ENCODE data around the gene COL6A1.

The COL6A1 gene

DNA sequence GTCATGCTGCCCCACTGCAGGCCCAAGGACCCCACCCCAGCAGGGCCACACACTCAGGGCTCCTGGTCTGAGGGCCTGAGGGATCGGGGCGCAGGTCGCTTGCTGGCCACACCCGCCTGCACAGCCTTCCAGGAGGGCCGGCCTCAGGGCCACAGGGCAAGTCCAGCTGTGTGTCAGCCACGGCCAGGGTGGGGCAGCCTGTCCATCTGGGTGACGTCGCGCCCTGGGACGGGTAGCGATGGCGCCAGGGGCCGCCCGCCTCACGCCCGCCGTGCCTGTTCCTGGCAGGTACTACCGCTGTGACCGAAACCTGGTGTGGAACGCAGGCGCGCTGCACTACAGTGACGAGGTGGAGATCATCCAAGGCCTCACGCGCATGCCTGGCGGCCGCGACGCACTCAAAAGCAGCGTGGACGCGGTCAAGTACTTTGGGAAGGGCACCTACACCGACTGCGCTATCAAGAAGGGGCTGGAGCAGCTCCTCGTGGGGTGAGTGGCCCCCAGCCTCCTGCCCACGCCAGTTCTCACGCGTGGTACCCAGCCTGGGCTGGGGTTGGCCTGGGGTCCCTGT, 2.5 kb downstream of the COL6A1 start:
- no peak for DNase-seq

- no peak for DNase-seq
These were observed 3.1 kb downstream of the COL6A1 start for GRCh38 chr21:45984584-45985095.

DNA sequence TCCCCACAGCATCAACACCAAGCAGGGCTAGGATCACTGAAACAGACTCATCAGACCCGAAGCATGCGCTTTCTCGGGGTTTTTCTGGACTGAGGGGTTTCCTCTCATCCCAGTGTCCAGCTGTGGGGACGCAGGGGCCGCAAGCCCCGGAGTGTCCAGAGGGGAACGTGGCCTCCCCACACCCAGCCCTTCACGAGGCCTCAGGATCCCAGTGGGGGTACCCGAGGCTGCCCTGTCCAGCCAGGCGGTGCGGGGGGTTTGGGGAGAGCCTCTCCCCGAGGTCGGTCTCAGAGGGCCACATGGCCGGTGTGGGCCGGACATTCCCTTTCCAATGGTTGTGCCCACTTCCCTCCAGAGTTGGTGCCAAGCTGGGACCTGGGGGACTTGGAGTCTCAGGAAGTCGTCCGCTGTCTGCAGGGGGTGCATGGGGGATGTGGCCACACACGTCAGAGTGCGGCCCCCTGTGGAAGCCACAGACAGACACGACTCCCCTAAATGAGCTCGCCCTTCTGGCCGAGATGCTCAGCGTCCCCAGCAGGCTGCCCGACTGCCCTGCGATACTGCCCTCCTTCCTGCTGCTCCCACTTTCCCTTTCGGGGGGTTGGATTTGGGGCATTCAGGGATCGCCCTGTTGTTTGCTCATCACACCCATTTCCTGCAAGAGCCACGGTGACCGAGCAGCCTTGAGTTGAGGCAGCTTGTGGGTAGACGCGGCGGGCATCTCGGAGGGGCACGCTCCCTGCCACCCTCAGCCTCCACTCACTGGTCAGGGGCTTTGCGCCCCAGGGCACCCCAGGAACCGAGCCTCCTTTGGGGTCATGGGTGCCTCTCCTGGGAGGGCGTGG, 4.1 kb downstream of the COL6A1 start:
- DNase-seq: no peak

- no peak for DNase-seq
These were observed 4.9 kb downstream of the COL6A1 start for GRCh38 chr21:45986316-45987051.

DNA sequence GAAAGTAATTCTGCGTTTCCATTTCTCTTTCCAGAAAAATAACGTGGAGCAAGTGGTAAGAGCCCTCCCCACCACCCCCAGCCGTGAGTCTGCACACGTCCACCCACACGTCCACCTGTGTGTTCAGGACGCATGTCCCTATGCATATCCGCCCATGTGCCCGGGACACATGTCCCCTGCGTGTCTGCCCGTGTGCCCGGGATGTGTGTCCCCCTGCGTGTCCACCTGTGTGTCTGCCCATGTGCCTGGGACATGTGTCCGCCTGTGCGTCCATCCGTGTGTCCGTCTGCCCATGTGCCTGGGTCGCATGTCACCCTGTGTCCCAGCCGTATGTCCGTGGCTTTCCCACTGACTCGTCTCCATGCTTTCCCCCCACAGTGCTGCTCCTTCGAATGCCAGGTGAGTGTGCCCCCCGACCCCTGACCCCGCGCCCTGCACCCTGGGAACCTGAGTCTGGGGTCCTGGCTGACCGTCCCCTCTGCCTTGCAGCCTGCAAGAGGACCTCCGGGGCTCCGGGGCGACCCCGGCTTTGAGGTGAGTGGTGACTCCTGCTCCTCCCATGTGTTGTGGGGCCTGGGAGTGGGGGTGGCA, 5.6 kb downstream of the COL6A1 start:
- DNase-seq: no peak

GRCh38 chr21:45988366-45989347, 7.1 kb downstream of the COL6A1 start:
- no peak for DNase-seq

GRCh38 chr21:45989355-45990048, 7.9 kb downstream of the COL6A1 start:
- DNase-seq: no peak

GRCh38 chr21:45990049-45990711, 8.6 kb downstream of the COL6A1 start:
- DNase-seq: no peak

DNA sequence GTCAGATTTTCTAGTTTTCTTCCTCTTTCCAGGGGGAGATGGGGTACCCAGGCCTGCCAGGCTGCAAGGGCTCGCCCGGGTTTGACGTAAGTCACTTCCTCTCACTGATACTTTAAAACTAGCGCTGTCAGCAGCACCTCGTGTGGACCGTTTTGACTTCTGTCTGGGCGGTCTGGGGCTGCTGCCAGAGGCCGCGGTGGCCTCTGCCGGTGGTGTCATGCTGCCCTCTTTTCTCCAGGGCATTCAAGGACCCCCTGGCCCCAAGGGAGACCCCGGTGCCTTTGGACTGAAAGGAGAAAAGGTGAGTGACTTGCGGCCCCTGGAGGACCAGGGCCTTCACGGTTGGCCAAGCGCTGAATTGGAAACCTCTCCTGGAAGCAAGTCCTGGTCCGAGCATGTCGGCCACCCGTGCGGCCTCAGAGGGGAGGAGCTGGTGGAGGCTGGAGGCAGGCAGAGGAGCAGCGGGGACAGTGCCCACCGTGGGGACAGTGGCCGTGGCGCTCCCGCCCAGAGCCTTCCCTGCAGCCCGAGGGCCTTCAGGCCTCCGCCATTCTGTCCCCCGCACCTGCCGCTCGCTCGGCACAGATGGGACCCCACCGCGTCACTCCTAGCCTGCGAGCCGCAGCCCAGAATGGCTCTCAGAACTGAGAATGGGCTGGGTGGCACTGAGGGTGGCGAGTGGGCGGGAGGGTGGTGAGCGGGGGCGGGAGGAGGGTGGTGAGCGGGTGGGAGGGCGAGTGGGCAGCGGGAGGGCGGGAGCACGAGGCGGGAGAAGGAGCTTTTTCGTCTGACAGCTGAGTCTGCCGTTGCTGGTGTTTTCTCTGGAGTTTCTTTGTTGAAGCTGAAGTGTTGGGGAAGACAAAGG, 9.4 kb downstream of the COL6A1 start:
- no peak for DNase-seq

DNA sequence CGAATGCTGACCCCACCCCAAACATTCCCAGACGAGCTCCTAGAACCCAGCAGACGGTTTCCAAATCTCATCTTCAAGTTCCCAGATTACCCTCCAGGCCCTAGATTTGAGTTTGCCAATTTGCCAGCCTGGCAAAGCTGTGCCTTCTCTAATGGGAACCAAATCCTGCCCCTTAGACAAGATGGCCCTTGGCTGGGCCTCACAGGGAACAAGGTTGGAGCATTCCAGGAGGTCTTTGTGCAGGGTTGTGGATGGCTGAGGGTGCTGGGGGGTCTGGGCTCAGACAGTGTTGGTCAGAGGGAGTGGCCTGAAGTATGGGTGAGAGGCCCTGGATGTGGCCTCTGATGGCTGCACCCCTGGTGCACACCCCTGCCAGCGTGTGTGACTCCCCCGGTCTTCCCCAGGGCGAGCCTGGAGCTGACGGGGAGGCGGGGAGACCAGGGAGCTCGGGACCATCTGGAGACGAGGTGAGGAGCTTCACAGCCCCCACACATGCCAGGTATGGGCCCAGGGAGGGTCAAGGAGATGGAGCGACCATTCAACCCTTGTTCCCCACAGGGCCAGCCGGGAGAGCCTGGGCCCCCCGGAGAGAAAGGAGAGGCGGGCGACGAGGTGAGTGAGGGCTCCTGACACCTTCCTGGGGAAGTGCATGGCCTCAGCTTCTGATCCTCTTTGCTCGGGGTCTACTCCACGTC, 10.2 kb downstream of the COL6A1 start:
- DNase-seq: no peak

GRCh38 chr21:45992301-45993209, 11.0 kb downstream of the COL6A1 start:
- no peak for DNase-seq

DNA sequence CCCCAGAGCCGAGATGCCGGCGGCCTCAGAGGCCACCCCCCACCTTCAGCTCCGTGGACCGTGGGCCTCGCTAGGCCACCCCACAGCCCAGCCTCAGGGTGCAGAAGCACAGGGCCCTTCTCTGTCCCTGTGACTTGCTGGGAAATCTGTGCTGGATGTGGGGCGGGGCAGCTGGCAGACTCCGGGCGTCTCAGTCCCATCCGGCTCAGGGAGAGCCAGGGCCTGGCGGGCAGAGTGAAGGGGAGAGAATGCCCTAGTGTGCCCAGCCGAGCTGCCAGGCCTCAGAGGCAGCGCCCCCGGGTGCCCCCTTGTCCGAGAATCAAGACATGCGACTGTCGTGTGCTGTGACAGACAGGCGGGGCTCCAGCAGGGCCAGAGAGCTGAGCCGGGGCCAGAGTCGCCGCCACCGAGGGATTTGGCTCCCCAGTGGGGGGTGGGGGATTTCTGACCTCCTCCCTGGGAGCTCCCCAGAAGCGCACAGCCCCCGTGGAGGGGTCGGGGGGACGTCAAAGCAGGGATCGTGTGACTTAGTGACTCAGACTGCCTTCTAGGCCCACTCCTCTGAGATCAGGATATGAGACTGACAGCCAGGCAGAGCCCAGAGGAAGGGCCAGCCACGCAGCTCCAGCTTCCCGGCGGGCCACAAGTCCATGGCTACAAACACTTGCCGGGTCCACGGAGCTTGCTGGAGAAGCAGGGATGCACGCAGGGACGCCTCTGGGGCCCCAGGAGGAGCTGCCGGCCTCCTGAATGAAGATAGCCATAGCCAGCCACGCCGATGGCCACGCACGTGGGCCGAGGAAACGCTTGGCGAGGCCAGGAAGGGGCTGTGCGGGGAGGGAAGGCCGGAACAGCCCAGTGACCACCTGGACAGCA, 11.9 kb downstream of the COL6A1 start:
- DNase-seq: no peak

DNA sequence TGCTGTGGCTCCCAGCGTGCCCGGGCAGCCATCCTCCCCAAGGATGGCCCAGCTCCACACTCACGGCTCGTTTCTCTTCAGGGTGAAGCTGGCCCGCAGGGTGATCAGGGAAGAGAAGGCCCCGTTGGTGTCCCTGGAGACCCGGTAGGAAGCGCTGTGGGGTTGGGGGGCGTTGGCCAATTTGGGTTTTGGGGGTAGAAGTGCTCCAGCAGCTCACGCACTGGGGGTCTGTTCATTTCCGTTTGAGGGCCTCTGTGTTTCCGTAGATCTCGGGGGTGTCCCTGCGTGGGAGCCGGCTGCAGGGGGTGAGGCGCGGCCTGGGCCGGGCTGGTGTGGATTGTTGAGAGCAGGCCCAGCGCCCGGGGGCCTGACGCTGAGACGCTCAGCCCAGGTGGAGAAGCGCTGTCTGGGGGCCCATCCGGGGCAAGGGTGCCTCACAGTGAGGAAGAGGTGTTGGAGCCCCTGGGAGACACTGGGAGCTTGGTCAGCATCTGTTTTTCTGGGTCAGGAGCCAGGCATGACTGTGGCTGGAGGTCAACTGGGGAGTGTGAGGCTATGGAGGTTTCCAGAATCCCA, 12.6 kb downstream of the COL6A1 start:
- DNase-seq: no peak

- no peak for DNase-seq
These were observed 13.5 kb downstream of the COL6A1 start for GRCh38 chr21:45994759-45995685.

- DNase-seq: no peak
These were observed 14.2 kb downstream of the COL6A1 start for GRCh38 chr21:45995686-45996179.

All from stimulated activated CD4-positive, alpha-beta T cell treated with anti-CD3 and anti-CD28 coated beads, Interleukin-2, amount 100 ng/mL, for 48 hours (primary cell).